GM10266 (cell line): ENCODE results near the gene TDRD3.

Experiments
- DNase-seq: peaks from one replicate; pipeline ENCODE4 v3.0.0; 2012; ENCODE audit errors: extremely low spot score
- TF ChIP-seq, protein P1 (sequence below): IDR thresholded peaks from 2 replicates; pipeline ENCODE4 v1.5.1; 2012; ENCODE audit warnings: mild to moderate bottlenecking, low read depth; ENCODE audit not compliant: control insufficient read depth, insufficient read depth; ENCODE audit errors: missing control alignments

Gene TDRD3

DNA sequence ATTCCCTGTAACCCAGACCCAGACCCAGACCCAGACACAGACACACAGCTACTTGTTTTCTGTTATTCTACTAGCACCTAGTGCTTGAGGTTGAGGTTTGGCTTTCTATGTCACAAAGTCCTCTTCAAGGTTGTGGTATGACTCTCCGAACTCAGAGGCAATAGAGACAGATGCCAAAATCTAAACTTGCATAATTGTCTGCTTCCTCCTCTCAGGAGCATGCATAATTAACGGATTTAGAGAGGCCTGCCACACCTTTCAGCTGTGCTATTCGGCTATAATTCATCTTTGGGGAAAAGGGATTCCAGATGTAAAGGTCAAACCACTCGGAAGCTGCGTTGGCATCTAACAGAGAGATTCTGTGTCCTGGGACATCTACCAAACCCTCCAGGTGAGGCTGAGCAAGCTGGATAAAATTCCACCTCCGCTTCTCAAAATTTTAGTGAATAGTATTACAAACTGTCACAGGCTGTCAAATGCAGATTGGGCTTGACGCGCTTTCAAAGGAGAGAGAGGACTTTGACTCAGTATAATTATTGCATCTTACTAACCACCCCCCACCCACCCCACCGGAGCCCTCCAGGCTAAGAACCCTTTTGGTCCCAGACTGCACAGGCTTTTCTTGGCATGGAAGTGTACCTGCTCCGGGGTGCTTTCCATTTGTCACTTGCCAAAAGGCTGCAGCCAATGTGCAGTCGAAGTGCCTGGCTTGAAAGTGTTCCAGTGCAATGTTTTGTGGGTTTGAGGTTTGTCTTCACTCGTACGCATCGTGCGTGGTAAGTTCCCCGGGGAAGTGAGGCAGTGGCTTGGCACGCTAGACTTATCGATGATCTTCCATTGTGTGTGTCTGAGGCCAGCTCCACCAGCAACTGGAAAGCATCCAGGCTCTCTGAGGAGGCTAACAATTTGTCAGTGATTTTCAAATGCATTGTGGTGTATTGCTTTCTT, 194.1 kb downstream of the TDRD3 start:
- no peak for DNase-seq
- TF ChIP-seq, protein P1, sequence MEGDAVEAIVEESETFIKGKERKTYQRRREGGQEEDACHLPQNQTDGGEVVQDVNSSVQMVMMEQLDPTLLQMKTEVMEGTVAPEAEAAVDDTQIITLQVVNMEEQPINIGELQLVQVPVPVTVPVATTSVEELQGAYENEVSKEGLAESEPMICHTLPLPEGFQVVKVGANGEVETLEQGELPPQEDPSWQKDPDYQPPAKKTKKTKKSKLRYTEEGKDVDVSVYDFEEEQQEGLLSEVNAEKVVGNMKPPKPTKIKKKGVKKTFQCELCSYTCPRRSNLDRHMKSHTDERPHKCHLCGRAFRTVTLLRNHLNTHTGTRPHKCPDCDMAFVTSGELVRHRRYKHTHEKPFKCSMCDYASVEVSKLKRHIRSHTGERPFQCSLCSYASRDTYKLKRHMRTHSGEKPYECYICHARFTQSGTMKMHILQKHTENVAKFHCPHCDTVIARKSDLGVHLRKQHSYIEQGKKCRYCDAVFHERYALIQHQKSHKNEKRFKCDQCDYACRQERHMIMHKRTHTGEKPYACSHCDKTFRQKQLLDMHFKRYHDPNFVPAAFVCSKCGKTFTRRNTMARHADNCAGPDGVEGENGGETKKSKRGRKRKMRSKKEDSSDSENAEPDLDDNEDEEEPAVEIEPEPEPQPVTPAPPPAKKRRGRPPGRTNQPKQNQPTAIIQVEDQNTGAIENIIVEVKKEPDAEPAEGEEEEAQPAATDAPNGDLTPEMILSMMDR = no peak

DNA sequence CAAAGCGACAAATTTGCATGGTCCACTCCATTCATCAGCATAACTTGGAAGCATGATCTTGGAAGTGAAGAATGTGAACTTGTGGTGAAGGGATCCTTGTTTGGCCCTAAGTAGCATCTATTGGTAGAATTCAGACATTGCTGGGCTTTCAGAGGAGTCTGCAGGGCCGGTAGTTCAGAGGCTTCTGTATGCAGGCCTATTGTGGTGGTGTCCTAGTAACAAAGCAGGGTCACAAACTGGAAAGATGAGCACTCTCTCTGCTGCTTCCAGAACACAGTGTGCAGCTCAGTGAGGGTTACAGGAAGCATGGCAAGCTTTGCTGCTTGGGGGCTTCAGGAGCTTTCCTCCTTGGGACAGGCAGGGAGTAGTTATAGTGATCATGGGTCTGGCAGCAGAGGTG, 206.0 kb downstream of the TDRD3 start:
- TF ChIP-seq, protein P1 = no peak
- DNase-seq = no peak

DNA sequence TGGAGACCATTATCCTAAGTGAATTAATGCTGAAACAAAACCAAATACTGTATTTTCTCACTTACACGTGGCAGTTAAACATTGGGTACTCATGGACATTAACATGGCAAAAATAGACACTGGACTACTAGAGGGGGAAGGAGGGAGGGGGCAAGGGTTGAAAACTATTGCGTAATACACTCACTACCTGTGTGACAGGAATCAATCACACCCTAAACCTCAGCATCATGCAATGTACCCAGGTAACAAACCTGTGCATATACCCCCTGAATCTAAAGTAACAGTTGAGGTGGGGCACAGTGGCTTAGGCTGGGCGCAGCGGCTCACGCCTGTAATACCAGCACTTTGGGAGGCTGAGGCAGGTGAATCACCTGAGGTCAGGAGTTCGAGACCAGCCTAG, 207.0 kb downstream of the TDRD3 start:
- TF ChIP-seq, protein P1 = no peak
- DNase-seq = no peak

DNA sequence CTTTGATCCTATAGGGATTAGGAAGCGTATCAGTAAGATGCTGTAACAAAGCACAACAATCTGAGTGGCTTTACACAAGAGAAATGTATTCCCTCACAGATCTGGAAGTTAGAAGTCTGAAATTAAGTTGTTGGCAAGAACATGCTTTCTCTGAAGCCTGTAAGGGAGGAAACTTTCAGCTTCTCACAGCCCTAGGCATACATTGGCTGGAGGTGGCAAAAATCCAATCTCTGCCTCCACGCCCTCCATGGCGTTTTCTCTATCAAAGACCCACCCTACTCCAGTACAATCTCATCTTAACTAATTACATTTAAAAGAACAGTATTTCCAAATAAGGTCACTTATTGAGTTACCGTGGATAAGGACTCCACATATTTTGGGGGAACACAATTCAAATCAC, 211.9 kb downstream of the TDRD3 start:
- no peak for DNase-seq
- TF ChIP-seq, protein P1 = no peak

DNA sequence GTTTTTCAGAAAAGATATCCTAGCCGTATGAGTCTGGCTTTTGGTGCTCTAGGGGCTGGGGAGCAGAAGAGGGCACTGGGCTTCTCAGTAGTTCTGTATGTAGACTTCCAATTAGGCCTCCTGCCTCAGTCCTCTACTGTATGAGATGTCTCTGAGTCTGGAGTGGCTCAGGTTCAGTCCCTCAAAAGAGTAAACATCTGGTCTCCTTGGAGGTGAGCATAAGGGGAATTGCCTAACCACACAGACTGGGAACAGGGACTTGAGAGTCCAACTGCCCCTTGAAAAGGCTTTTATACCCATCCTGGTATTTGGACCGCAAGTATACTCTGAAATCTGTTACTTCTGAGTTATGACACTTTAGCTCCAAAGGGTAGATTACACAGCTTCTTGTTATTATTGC, 214.5 kb downstream of the TDRD3 start:
- DNase-seq = no peak
- TF ChIP-seq, protein P1 = no peak

DNA sequence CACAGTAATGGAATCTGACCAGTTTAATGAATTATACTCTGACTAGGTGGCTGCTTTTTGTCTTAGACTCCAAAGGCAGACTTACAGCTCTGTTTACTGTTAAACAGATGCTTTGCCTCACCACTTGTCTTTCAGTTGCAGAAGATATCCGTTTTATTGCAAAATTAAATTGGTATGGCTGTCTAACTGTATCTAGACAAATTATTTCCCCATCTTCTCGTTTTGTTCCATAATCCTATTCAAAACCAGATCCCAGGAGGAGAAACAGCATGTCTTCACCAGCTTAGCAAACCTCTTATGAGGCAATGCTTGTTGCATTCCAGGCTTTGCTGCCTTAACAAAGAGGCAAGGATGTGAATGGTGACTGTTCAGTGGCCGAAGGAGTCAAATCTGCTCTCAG, 215.6 kb downstream of the TDRD3 start:
- TF ChIP-seq, protein P1 = no peak
- no peak for DNase-seq

DNA sequence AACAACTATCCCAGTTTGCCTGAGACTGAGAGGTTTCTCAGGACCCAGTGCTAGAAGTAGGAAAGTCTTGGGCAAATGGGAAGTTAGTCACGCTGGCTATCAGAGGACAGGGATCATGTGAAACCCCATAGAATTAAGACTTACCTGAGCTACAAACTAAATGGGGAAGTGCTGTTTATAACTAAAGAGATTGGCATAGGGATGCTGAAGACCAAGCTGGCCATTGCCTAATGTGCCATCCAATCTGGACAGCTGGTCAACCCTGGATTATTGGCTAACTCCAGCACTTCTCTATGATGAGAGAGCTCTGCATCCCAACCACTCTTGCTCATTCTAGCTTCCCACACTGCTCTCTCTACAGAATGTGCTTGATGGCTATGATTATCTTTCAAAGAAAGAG, 216.1 kb downstream of the TDRD3 start:
- TF ChIP-seq, protein P1 = no peak
- no peak for DNase-seq
